Endometrial microvascular endothelial cells (primary cell): ENCODE measurements around the gene UBLCP1. TPM values are rescaled to one million over a fixed set of nuclear protein-coding genes. Genes with fewer than 3 reads are reported as not detected.
"Not testable (repeated sequence)": the region's sequence is repeated elsewhere in the genome, so short reads cannot be mapped to it uniquely, and the experiment has no call there.

Source experiments
- in situ Hi-C: cut with HindIII; loops from 2 replicates; pipeline ENCODE4 v1.10.0; 2017; ENCODE audit warnings: low sequenced_read_pairs, low pct_unique_long_range_greater_than_20kb; ENCODE audit errors: inconsistent ontology term
- total RNA-seq: library from RNA; depleted of rRNA; stranded (reverse); fragments of >200 nt; gene quantifications from one replicate; pipeline ENCODE4 v1.2.3, GENCODE V29; 2015; ENCODE audit errors: inconsistent ontology term

UBLCP1 gene
- 26.9 TPM for total RNA-seq

GRCh38 chr5:159262859-159263568, at the start of gene UBLCP1:
Gene UBLCP1, plus strand, starts transcription at chr5:159263290. Its CDS starts 5,626 bp downstream, at chr5:159268916.
- in situ Hi-C loops, result loop anchor here (5.0 kb wide), 1 partner anchor 101 kb away; no protein-coding TSS in a partner anchor

DNA sequence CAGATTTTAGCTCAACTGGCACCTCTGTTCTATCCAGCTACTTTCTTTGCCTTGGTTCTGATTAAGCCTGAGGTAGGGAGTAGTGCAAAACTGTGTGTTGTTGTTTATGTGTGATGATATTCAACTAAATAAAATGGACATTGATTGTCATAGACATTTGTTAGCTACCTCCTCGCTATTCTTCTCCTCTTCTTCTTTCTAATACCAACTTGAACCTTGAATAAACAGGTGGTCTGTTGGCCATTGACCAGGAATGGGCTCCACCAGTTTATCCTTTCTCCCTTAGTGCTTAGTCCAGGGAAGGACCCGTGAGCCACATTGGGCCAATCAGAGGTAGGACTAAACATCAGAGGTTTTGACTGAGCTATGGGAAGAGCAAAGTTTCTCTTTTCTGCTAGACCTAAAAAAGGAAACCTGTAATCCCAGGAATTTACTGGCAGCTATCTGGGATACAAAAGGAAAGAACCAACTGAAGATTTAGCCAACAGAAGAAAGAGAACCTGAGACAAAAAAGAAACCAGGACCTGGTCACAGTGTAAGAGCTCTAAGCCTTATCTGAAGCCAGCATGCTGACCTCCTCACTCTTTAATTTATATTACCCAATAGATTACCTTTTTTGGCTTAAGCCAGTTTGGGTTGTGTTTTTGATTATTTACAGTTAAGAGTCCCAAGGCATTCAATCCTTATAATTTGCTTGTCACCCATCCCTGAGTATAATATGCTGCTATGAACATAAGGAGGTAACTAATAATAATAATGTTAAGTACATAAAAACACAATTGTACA, 48.4 kb upstream of the UBLCP1 start:
- in situ Hi-C loops, result no loop called here

- in situ Hi-C loops, result no loop called here
These were observed 47.2 kb upstream of the UBLCP1 start for GRCh38 chr5:159215886-159216285.

DNA sequence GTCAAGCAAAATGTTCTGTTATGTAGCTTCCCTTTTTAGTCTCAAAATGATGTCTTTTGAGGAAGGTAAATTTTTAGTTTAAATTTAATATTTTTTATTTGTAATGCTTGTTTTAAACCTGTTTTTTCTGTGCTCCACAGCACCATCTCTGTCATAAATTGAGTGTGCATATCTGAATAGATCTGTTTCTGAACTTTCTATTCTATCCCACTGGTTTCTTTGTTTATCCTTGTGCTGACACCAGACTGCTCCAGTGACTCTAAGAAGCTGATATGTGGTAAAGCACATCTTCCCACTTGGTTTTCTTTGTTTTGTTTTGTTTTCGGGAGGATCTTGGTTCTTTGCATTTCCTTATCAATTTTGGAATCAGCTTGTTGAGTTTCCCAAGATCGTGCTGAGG, 46.6 kb upstream of the UBLCP1 start:
- in situ Hi-C loops, result no loop called here

GRCh38 chr5:159217236-159217635, 45.9 kb upstream of the UBLCP1 start:
- in situ Hi-C loops, result no loop called here

DNA sequence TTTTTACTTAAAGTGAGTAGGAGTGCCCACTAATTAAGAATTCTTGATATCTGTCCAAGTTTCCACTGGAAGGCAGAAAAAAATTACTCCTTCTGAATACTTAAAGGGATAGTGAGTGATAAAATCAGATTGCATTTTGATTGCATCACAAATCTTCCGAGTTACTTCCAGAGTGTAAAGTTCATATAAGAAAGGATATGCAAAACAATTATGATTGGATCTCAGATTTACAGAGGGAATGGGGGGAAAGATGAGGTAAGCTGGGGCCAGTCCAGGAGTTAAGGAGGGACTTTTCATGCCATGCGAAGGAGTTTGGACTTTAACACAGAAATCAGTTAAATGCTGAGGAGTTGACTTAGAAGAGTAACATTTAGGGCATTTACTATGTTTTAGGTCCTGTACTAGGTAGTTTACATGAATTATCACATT, 44.5 kb upstream of the UBLCP1 start:
- in situ Hi-C loops, result no loop called here

- in situ Hi-C loops, result no loop called here
These were observed 42.9 kb upstream of the UBLCP1 start for GRCh38 chr5:159220206-159220605.

DNA sequence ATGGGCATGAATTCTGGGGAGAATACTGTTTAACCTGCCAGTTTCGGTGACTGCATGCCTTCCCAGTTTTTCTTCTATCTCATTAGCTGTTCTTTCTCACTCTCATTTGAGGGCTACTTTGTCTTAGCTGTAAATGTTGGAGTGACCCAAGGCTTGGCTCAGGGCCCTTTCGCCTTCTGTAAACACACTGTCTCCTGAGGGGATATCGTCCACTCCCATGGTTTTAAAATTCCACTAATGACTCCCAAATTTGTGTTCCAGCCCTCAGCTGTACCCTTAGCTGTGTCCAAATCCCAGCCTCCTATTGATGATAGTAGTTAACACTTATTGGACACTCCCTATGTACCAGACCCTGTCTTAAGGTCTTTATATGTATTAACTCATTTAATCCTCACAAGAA, 39.6 kb upstream of the UBLCP1 start:
- in situ Hi-C loops, result no loop called here

DNA sequence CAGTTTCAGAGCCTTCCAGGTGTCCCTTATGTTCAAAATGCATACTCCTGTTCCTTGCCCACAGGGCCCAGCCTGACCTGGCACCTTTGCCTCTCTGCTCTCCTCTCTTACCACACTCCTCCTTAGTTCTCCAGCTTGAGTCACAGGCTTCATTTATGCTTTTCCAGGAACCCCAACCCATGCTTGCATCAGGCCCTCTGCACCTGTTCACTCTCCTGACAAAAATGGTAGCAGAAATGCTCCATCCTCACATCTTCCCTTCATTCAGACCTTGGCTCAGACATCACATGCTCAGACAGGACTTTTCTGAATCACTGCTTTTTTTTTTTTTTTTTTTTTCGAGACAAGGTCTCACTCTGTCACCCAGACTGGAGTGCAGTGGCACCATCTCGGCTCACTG, 38.6 kb upstream of the UBLCP1 start:
- in situ Hi-C loops, result no loop called here

GRCh38 chr5:159226451-159226850, 36.6 kb upstream of the UBLCP1 start:
- in situ Hi-C loops, result no loop called here

DNA sequence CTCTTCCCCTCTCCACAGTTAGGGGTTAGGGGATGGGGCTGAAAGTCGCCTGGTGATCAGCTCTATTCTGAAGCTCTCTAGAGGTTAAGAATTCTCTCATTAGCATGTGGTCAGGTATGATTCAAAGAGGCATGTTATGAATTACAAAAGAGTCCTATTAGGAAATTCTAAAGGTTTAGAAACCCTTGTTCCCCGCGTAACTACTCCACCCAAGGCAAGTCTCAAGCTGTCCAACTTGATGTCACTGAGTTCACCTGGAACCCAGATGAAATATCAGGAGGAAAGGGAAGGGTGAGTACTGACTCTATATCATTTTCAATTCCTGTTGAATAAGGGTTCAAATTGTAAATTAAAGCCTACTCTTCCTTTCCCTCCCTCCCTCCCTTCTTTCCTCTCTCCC, 35.6 kb upstream of the UBLCP1 start:
- in situ Hi-C loops, result no loop called here

DNA sequence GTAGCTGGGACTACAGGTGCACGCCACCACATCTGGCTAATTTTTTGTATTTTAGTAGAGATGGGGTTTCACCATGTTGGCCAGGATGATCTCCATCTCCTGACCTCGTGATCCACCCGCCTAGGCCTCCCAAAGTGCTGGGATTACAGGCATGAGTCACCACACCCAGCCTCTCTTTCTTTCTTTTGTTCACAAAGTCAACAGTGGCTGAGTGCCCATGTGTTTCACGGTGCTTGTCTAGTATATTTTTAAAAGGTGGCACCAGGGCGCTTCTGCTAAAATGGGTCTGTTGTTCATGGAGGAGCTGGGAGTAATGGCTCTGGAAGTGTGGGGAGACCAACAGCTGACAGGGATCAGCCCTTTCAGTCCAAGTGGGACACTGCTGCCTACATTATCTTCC, 35.0 kb upstream of the UBLCP1 start:
- in situ Hi-C loops, result not testable (repeated sequence)

- in situ Hi-C loops, result no loop called here
These were observed 32.4 kb upstream of the UBLCP1 start for GRCh38 chr5:159230657-159231056.

- in situ Hi-C loops, result no loop called here
These were observed 31.9 kb upstream of the UBLCP1 start for GRCh38 chr5:159231167-159231566.

- in situ Hi-C loops, result not testable (repeated sequence)
These were observed 27.1 kb upstream of the UBLCP1 start for GRCh38 chr5:159235871-159236520.

DNA sequence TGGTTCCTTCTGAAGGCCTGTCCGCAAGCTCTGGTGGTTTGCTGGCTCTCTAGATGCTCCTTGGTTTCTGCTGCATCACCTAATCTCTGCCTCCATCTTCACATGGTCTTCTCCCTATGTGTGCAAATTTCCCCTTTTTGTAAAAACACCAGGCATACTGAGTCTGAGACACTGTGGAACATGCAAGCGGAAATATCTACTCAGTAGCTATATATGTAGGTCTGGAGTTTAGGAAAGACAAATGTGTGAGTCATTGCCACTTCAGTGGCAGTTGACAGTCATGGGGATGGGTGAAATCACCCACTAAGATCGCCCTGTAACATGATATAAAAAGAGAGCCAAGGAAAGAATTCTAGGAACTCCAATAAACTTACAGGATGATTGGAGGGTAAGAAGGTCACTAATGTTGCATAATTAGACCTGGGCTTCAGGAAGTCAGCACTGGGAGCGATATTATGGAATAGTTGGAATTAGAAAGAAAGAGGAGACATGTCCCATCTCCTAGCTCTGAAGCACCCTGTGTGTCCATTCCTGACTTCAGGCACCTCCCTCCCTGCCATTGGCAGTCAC, 22.7 kb upstream of the UBLCP1 start:
- in situ Hi-C loops, result no loop called here

DNA sequence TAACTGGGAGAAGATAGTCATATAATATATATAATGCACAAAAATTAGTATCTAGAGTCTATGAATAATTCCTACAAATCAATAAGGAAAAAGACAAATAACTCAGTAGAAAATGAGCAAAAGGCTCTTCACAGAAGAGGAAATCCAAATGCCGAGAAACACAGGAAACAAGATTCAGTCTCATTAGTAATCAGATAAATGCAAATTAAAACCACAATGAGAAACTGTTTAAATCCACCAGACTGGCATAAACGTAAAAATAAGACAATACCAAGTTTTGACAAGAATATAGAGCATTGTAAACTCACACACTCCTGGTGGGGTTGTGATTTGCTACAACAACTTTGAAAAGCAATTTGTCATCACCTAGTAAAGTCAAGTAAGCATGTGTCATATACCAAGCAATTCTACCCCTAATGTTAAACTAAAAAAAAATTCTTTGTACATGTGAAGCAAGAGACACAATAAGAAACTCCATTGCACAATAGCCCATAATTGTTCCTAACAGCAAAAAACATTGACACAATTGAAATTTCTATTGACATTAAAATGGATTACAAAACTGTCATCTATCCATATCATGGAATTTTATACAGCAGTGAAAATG, 21.0 kb upstream of the UBLCP1 start:
- in situ Hi-C loops, result no loop called here

- in situ Hi-C loops, result no loop called here
These were observed 20.4 kb upstream of the UBLCP1 start for GRCh38 chr5:159242656-159243055.

DNA sequence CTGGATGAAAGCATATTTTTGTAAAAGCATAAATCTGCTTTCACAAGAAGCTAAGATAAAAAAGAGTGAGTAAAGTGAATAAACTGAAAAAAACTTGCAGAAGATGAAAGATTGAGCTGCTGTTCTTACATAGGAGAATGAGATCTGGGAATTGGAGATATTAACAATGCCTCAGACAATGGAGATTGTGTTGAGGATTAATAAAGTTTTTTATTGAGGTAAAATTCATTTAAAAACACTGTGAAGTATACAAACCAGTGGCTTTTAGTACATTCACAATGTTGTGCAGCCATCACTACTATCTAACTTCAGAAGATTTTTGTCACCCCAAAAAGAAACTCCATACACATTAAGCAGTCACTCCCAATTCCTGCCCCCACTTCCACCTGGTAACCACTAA, 19.7 kb upstream of the UBLCP1 start:
- in situ Hi-C loops, result no loop called here
